WI38 (cell line): Measurements from ENCODE around the gene PFN2.

Experiments used
- H3K4me3 ChIP-seq: 2 replicates; pipeline ENCODE4 v1.5.1; 2011; ENCODE audit warnings: low read depth, mild to moderate bottlenecking, control low read depth, low read length
- TF ChIP-seq, protein P1 (sequence below): IDR thresholded peaks from 2 replicates; pipeline ENCODE4 v1.5.1; 2012; ENCODE audit warnings: low read depth, mild to moderate bottlenecking, control low read depth, low read length

PFN2 gene

DNA sequence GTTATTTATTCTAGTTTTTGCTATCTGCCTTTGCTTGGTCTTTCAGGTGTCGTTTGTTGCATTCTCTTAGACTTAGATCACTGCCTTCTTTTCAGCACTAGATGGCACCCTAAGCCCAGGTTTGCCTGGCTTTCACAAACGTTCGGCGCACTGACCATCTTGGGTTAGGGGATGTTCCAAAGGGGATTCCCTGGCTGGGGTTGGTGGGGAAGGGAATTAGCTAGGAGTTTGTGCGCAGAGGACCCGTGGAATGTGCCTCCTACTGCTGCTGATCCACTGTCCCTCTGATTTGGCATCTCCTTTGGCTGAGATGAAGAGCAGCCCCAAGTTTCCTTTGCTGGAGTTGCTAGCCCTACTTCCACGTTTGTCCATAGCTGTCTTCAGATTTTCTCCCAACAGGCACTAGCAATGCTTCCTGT is 33.9 kb downstream of the PFN2 start:
- TF ChIP-seq, protein P1, sequence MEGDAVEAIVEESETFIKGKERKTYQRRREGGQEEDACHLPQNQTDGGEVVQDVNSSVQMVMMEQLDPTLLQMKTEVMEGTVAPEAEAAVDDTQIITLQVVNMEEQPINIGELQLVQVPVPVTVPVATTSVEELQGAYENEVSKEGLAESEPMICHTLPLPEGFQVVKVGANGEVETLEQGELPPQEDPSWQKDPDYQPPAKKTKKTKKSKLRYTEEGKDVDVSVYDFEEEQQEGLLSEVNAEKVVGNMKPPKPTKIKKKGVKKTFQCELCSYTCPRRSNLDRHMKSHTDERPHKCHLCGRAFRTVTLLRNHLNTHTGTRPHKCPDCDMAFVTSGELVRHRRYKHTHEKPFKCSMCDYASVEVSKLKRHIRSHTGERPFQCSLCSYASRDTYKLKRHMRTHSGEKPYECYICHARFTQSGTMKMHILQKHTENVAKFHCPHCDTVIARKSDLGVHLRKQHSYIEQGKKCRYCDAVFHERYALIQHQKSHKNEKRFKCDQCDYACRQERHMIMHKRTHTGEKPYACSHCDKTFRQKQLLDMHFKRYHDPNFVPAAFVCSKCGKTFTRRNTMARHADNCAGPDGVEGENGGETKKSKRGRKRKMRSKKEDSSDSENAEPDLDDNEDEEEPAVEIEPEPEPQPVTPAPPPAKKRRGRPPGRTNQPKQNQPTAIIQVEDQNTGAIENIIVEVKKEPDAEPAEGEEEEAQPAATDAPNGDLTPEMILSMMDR, result peak; percentile 76
- no peak overlapping the region for H3K4me3 ChIP-seq

DNA sequence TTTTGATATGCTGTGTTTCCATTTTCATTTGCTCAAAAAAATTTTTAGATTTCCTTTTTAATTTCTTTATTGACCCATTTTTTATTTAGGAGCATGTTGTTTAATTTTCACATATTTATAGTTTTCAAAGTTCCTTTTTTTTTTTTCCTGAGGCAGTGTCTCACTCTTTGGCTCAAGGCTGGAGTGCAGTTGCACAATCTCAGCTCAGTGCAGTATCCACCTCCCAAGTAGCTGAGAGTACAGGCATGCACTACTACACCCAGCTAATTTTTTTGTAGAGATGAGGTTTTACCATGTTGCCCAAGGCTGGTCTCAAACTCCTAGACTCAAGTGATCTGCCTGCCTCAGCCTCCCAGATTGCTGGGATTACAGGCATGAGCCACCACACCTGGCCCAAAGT is 36.2 kb downstream of the PFN2 start:
- TF ChIP-seq, protein P1, result no peak
- H3K4me3 ChIP-seq, result no peak overlapping the region

DNA sequence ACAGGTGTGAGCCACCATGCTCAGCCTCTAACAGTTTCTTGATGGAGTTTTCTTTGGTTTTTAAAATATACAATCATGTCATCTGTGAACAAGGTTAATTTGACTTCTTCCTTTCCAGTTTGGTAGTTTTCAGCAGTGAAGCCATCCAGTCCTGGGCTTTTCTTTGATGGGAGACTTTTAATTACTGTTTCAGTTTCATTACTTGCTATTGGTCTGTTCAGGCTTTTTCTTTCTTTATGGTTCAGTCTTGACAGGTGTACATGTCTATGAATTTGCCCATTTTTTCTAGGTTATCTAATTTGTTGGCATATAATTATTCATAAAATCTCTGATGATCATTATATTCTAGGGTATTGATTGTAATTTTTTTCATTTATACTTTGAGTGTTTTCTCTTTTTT is 36.8 kb downstream of the PFN2 start:
- TF ChIP-seq, protein P1, result no peak
- no peak overlapping the region for H3K4me3 ChIP-seq

DNA sequence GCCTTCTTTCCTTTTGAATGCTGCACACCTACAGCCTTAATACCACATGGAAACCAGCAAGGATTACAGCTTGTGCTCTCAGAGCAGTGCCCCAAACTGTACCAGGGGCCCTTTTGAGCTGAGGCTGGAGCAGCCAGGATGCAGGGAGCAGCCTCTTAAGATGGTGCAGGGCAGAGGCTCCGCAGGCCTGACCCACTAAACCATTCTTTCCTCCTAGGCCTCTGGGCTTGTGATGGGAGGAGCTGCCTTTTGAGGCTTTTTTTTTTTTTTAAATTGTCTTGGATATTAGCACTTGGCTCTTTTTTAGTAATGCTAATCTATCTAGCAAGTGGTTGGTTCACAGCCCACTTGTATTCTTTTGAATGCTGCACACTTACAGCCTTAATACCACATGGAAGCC is 37.7 kb downstream of the PFN2 start:
- TF ChIP-seq, protein P1, result no peak

GRCh38 chr3:149920119-149920518 is 50.6 kb downstream of the PFN2 start:
- TF ChIP-seq, protein P1, result no peak
- no peak overlapping the region for H3K4me3 ChIP-seq

More for the DNA sequence above, 37.7 kb downstream of the PFN2 start:
- H3K4me3 ChIP-seq, result no peak overlapping the region

GRCh38 chr3:149919509-149919908 is 51.2 kb downstream of the PFN2 start:
- H3K4me3 ChIP-seq, result no peak overlapping the region
- TF ChIP-seq, protein P1, result no peak

DNA sequence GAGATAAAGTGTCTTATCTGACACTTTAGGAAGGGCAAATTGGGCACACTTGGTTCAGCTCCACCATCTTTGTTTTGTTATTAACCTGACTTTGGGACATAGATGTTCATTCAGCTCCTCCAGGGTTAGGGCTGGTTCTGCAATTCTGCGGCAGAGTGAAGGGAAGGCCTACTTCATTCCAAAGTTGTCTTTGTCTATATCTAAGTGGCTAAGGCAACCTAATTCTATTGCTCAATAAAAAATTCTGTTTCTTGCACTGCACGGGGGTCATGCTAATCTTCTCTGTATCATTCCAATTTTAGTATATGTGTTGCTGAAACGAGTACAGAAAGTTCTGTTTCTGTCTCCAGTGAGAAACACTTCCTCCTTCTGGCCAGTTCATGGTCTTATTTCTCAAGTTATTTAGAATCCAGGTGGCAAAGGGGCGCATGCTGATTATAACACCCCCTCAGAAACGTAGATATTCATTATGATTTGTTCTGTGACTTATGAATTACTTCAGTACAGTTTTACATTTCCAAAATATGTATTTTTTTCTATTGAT is 53.5 kb downstream of the PFN2 start:
- H3K4me3 ChIP-seq, result no peak overlapping the region

More for the DNA sequence above, 53.5 kb downstream of the PFN2 start:
- TF ChIP-seq, protein P1, result no peak
